ENCODE results near the gene PCDHGA12. TPM values are rescaled to one million over a fixed set of nuclear protein-coding genes. Genes with fewer than 3 reads are reported as not detected.

Gene PCDHGA12
- total RNA-seq, 1 experiment from 2014 or later: 0.11 TPM

Other genes starting within 250 kb of the PCDHGA12 start
- gene PCDHB16, start 248.1 kb upstream of the PCDHGA12 start, total RNA-seq (2014; rRNA removed): 0.46 TPM in 1 of 2 replicates, not detected in the other
- gene PCDHB9, start 243.3 kb upstream of the PCDHGA12 start, total RNA-seq (2014; rRNA removed): 0.23 and 0.73 TPM in 2 replicates
- gene PCDHB10, start 238.2 kb upstream of the PCDHGA12 start, total RNA-seq (2014; rRNA removed): 0.33 and 0.35 TPM in 2 replicates
- 0.40 and 0.69 TPM in 2 replicates for gene PCDHB11, start 230.9 kb upstream of the PCDHGA12 start, total RNA-seq (2014; rRNA removed)
- 0.15 and 0.63 TPM in 2 replicates for gene PCDHB12, start 221.8 kb upstream of the PCDHGA12 start, total RNA-seq (2014; rRNA removed)
- 0.40 and 0.52 TPM in 2 replicates for gene PCDHB13, start 216.6 kb upstream of the PCDHGA12 start, total RNA-seq (2014; rRNA removed)
- gene PCDHB14, start 207.2 kb upstream of the PCDHGA12 start, total RNA-seq (2014; rRNA removed): 0.58 and 0.87 TPM in 2 replicates
- not detected in 2 replicates for gene PCDHB15, start 185.1 kb upstream of the PCDHGA12 start, total RNA-seq (2014; rRNA removed)
- gene SLC25A2, start 126.5 kb upstream of the PCDHGA12 start, total RNA-seq (2014; rRNA removed): 0.18 and 0.40 TPM in 2 replicates
- 27.6 and 32.3 TPM in 2 replicates for gene TAF7, start 109.7 kb upstream of the PCDHGA12 start, total RNA-seq (2014; rRNA removed)
- 0.04 and 0.06 TPM in 2 replicates for gene PCDHGA1, start 100.0 kb upstream of the PCDHGA12 start, total RNA-seq (2014; rRNA removed)
- not detected in 2 replicates for gene PCDHGA2, start 91.7 kb upstream of the PCDHGA12 start, total RNA-seq (2014; rRNA removed)
- gene PCDHGA3, start 86.7 kb upstream of the PCDHGA12 start, total RNA-seq (2014; rRNA removed): not detected in 2 replicates
- gene PCDHGB1, start 80.4 kb upstream of the PCDHGA12 start, total RNA-seq (2014; rRNA removed): 0.04 TPM in 1 of 2 replicates, not detected in the other
- 0.04 TPM in 1 of 2 replicates, not detected in the other for gene PCDHGA4, start 75.5 kb upstream of the PCDHGA12 start, total RNA-seq (2014; rRNA removed)
- 1.4 and 2.2 TPM in 2 replicates for gene PCDHGB2, start 70.5 kb upstream of the PCDHGA12 start, total RNA-seq (2014; rRNA removed)
- gene PCDHGA5, start 66.3 kb upstream of the PCDHGA12 start, total RNA-seq (2014; rRNA removed): 0.98 and 2.4 TPM in 2 replicates
- gene PCDHGB3, start 60.3 kb upstream of the PCDHGA12 start, total RNA-seq (2014; rRNA removed): 1.2 and 1.3 TPM in 2 replicates
- gene PCDHGA6, start 56.6 kb upstream of the PCDHGA12 start, total RNA-seq (2014; rRNA removed): 1.3 and 1.6 TPM in 2 replicates
- gene PCDHGA7, start 47.8 kb upstream of the PCDHGA12 start, total RNA-seq (2014; rRNA removed): 0.51 and 0.75 TPM in 2 replicates
- gene PCDHGB4, start 42.8 kb upstream of the PCDHGA12 start, total RNA-seq (2014; rRNA removed): 0.73 and 1.3 TPM in 2 replicates
- 0.23 and 0.51 TPM in 2 replicates for gene PCDHGA8, start 37.9 kb upstream of the PCDHGA12 start, total RNA-seq (2014; rRNA removed)
- 9.0 and 10.3 TPM in 2 replicates for gene PCDHGB5, start 32.6 kb upstream of the PCDHGA12 start, total RNA-seq (2014; rRNA removed)
- gene PCDHGA9, start 27.7 kb upstream of the PCDHGA12 start, total RNA-seq (2014; rRNA removed): 1.9 and 2.9 TPM in 2 replicates
- gene PCDHGB6, start 22.5 kb upstream of the PCDHGA12 start, total RNA-seq (2014; rRNA removed): 1.1 and 1.8 TPM in 2 replicates
- gene PCDHGA10, start 17.5 kb upstream of the PCDHGA12 start, total RNA-seq (2014; rRNA removed): 0.23 and 0.84 TPM in 2 replicates
- 0.44 and 1.4 TPM in 2 replicates for gene PCDHGB7, start 12.8 kb upstream of the PCDHGA12 start, total RNA-seq (2014; rRNA removed)
- gene PCDHGA11, start 9.5 kb upstream of the PCDHGA12 start, total RNA-seq (2014; rRNA removed): 0.66 and 0.92 TPM in 2 replicates
- gene PCDHGC3, start 45.5 kb downstream of the PCDHGA12 start, total RNA-seq (2014; rRNA removed): 0.35 and 2.1 TPM in 2 replicates
- gene PCDHGC4, start 54.5 kb downstream of the PCDHGA12 start, total RNA-seq (2014; rRNA removed): 0.58 and 1.5 TPM in 2 replicates
- 0.40 and 0.46 TPM in 2 replicates for gene PCDHGC5, start 58.6 kb downstream of the PCDHGA12 start, total RNA-seq (2014; rRNA removed)
- gene DIAPH1, start 188.5 kb downstream of the PCDHGA12 start, total RNA-seq (2014; rRNA removed): 51.9 and 106 TPM in 2 replicates
- gene HDAC3, start 206.3 kb downstream of the PCDHGA12 start, total RNA-seq (2014; rRNA removed): 66.8 and 82.9 TPM in 2 replicates
- 4.1 and 5.6 TPM in 2 replicates for gene RELL2, start 206.5 kb downstream of the PCDHGA12 start, total RNA-seq (2014; rRNA removed)
- gene FCHSD1, start 220.9 kb downstream of the PCDHGA12 start, total RNA-seq (2014; rRNA removed): 17.2 and 22.7 TPM in 2 replicates

Measured in PC-3 (cell line).